CD4-positive, alpha-beta T cell treated with Interleukin-1 beta for 1 hour (primary cell): ENCODE data around the gene MSANTD3.
A peak's percentile ranks its signal among the peaks of the same experiment; 100 is the strongest.
"Not testable (repeated sequence)": the region's sequence is repeated elsewhere in the genome, so short reads cannot be mapped to it uniquely, and the experiment has no call there.

ENCODE experiments used
- DNase-seq, 2 donors: peaks; one replicate each; pipeline ENCODE4 v3.0.0-alpha.2; 2020 to 2022

The MSANTD3 gene

GRCh38 chr9:100430286-100430940 lies 3.5 kb downstream of the MSANTD3 start:
- DNase-seq: no peak

GRCh38 chr9:100431886-100432285 lies 4.9 kb downstream of the MSANTD3 start:
- no peak for DNase-seq

- no peak for DNase-seq
Measured at GRCh38 chr9:100432736-100433135, 5.8 kb downstream of the MSANTD3 start.

- no peak for DNase-seq
Measured at GRCh38 chr9:100436571-100436970, 9.6 kb downstream of the MSANTD3 start.

GRCh38 chr9:100437860-100438805 lies 11.2 kb downstream of the MSANTD3 start:
- peak; percentile 46 to 70 for DNase-seq

GRCh38 chr9:100440071-100440470 lies 13.1 kb downstream of the MSANTD3 start:
- DNase-seq: no peak

- DNase-seq: not testable (repeated sequence)
Measured at GRCh38 chr9:100440487-100440886, 13.5 kb downstream of the MSANTD3 start.

- no peak for DNase-seq
Measured at GRCh38 chr9:100441911-100442361, 15.0 kb downstream of the MSANTD3 start.

- no peak for DNase-seq
Measured at GRCh38 chr9:100443781-100444768, 17.1 kb downstream of the MSANTD3 start.

- no peak for DNase-seq
Measured at GRCh38 chr9:100445161-100445902, 18.4 kb downstream of the MSANTD3 start.

GRCh38 chr9:100445903-100446549 lies 19.1 kb downstream of the MSANTD3 start:
- DNase-seq: no peak

GRCh38 chr9:100447041-100447440 lies 20.1 kb downstream of the MSANTD3 start:
- DNase-seq: no peak

- DNase-seq: no peak
Measured at GRCh38 chr9:100448266-100448665, 21.3 kb downstream of the MSANTD3 start.

GRCh38 chr9:100449420-100449819 lies 22.5 kb downstream of the MSANTD3 start:
- no peak for DNase-seq

GRCh38 chr9:100452894-100453293 lies 26.0 kb downstream of the MSANTD3 start:
- no peak for DNase-seq

GRCh38 chr9:100455470-100455869 lies 28.5 kb downstream of the MSANTD3 start:
- DNase-seq: no peak

GRCh38 chr9:100457517-100457916 lies 30.6 kb downstream of the MSANTD3 start:
- DNase-seq: no peak

- no peak for DNase-seq
Measured at GRCh38 chr9:100459963-100460362, 33.0 kb downstream of the MSANTD3 start.

- no peak for DNase-seq
Measured at GRCh38 chr9:100465274-100465673, 38.3 kb downstream of the MSANTD3 start.

- DNase-seq: no peak
Measured at GRCh38 chr9:100465761-100466160, 38.8 kb downstream of the MSANTD3 start.

- DNase-seq: no peak
Measured at GRCh38 chr9:100466171-100466828, 39.4 kb downstream of the MSANTD3 start.
